Breast epithelium (tissue), 4 donors: Measurements from ENCODE around the gene ENOX1. TPM values are rescaled to one million over a fixed set of nuclear protein-coding genes. Genes with fewer than 3 reads are reported as not detected.

ENCODE experiments used
- DNase-seq, 2 donors: peaks; one replicate each; pipeline ENCODE4 v3.0.0-alpha.2; 2019; ENCODE audit warnings: low spot score in 2 of 2
- H3K27ac ChIP-seq, 2 donors: fragments of 200-600 bp; sonication (generic) in 1 of 2; one replicate each; pipeline ENCODE4 v1.5.1; 2016 to 2019; ENCODE audit warnings: mild to moderate bottlenecking in 1 of 2
- H3K27me3 ChIP-seq, 2 donors: fragments of 200-600 bp; sonication (generic) in 1 of 2; one replicate each; pipeline versions ENCODE4 v1.5.1 to v1.6.0; 2017 to 2019; ENCODE audit warnings: control low read depth in 1 of 2, mild to moderate bottlenecking in 1 of 2
- H3K36me3 ChIP-seq: fragments of 200-600 bp; one replicate; pipeline ENCODE4 v1.5.1; 2019
- H3K4me1 ChIP-seq, 2 donors: fragments of 200-600 bp; sonication (generic); one replicate each; pipeline ENCODE4 v1.5.1; 2016 to 2019; ENCODE audit warnings: control low read depth in 1 of 2
- H3K4me3 ChIP-seq, 3 donors: fragments of 200-600 bp; sonication (generic); 1 replicate in 2 of 3; 2 replicates in 1 of 3; pipeline ENCODE4 v1.5.1; 2016 to 2019; ENCODE audit warnings: mild to moderate bottlenecking in 3 of 3, moderate library complexity in 2 of 3
- H3K9me3 ChIP-seq, 2 donors: fragments of 200-600 bp; sonication (generic) in 1 of 2; one replicate each; pipeline ENCODE4 v1.5.1; 2016 to 2019; ENCODE audit warnings: control low read depth in 1 of 2
- CTCF ChIP-seq, 3 donors: fragments of 450-650 bp; IDR thresholded peaks; one replicate each; pipeline ENCODE4 v1.5.1; 2016 to 2017; ENCODE audit warnings: antibody characterized with exemption in 3 of 3, mild to moderate bottlenecking in 3 of 3, moderate library complexity in 3 of 3
- POLR2A ChIP-seq: fragments of 450-650 bp; IDR thresholded peaks from one replicate; pipeline ENCODE4 v1.6.1; 2016; ENCODE audit warnings: antibody characterized with exemption, mild to moderate bottlenecking, moderate library complexity
- POLR2AphosphoS5 ChIP-seq, 3 donors: sonication (generic); formaldehyde crosslinking; IDR thresholded peaks; one replicate each; pipeline ENCODE4 v1.6.1; 2017; ENCODE audit warnings: antibody characterized with exemption in 3 of 3
- intact Hi-C: fragments of 100-400 bp; cut with DNase I; formaldehyde crosslinking; loops from one replicate; pipeline ENCODE4 v1.15.1; 2023; ENCODE audit warnings: low total_unique reads
- total RNA-seq, 3 donors: library from RNA; depleted of rRNA; stranded (reverse); fragments of >200 nt; gene quantifications; one replicate each; pipeline ENCODE4 v1.1.0, GENCODE V29; 2016

Gene ENOX1
- total RNA-seq, 3 donors from 2014 or later, result 1.9 to 2.3 (median 2.0) TPM

DNA sequence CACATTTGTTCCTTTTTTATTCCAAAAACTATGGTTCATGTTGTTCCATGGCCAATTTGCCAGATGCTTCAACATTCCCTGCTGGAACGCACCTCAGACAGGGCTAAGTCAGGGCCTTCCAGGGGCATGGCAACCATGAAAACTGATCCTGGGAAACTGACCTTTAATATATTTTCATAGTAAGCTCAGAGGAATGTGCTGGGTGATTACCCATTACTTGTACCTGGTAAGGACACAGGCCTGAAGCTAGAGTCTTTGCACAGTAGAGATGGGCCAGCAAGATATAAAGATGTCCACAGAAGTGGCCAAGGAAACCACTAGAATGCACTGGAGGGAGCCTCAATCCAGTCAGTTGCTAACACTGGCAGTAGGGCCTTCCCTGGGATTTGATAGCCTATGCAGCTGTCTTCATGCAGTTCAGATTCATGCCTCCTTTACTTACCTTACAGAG lies 353.1 kb downstream of the ENOX1 start:
- TF ChIP-seq POLR2A (no peak), POLR2AphosphoS5 (IDR thresholded peaks at IDR 0.05) (no peak), CTCF (IDR thresholded peaks at IDR 0.05) (no peak)
- Histone ChIP-seq H3K4me3 (no peak overlapping the region), H3K27me3 (no peaks in the 10 kb centered on the region), H3K4me1 (no peaks in the 10 kb centered on the region), H3K9me3 (no peaks in the 10 kb centered on the region), H3K36me3 (no peaks in the 10 kb centered on the region), H3K27ac (no peak overlapping the region)
- no peak for DNase-seq
- intact Hi-C loops, result no loop called here

DNA sequence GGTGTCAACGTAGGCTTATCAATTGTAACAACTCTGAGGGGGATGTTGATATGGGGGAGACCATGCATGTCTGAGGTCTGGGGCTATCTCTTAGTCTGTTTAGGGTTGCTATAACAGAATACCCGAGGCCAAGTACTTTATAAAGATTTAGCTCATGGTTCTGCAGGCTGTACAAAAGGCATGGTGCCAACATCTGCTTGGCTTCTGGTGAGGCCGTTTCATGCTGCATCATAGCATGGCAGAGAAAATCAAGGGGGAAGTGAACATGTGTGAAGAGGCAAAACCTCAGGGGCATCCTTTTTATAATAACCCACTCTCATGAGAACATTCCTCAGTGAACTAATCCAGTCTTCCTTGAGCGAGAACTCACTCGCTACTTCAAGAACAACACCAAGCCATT lies 353.8 kb downstream of the ENOX1 start:
- Histone ChIP-seq H3K36me3 (no peaks in the 10 kb centered on the region), H3K4me3 (no peak overlapping the region), H3K27me3 (no peaks in the 10 kb centered on the region), H3K27ac (no peak overlapping the region), H3K9me3 (no peaks in the 10 kb centered on the region), H3K4me1 (no peaks in the 10 kb centered on the region)
- intact Hi-C loops, result no loop called here
- DNase-seq, result no peak
- TF ChIP-seq POLR2A (no peak), CTCF (IDR thresholded peaks at IDR 0.05) (no peak), POLR2AphosphoS5 (IDR thresholded peaks at IDR 0.05) (no peak)

GRCh38 chr13:43431841-43432240 lies 354.9 kb downstream of the ENOX1 start:
- no peak for DNase-seq
- TF ChIP-seq CTCF (IDR thresholded peaks at IDR 0.05) (no peak), POLR2AphosphoS5 (IDR thresholded peaks at IDR 0.05) (no peak), POLR2A (no peak)
- no peaks in the 10 kb centered on the region for H3K4me1 ChIP-seq
- no peaks in the 10 kb centered on the region for H3K27me3 ChIP-seq
- H3K36me3 ChIP-seq, result no peaks in the 10 kb centered on the region
- no peak overlapping the region for H3K4me3 ChIP-seq
- H3K27ac ChIP-seq, result no peak overlapping the region
- intact Hi-C loops, result loop anchor here (1.0 kb wide), 1 partner anchor 10 kb away; no protein-coding TSS in a partner anchor
- H3K9me3 ChIP-seq, result no peaks in the 10 kb centered on the region

- Histone ChIP-seq H3K27me3 (no peaks in the 10 kb centered on the region), H3K36me3 (no peaks in the 10 kb centered on the region), H3K9me3 (no peaks in the 10 kb centered on the region), H3K27ac (no peak overlapping the region), H3K4me3 (no peak overlapping the region), H3K4me1 (no peaks in the 10 kb centered on the region)
- DNase-seq, result no peak
- intact Hi-C loops, result loop anchor here (1.0 kb wide), 1 partner anchor 9 kb away; no protein-coding TSS in a partner anchor
- no peak for TF ChIP-seq CTCF (IDR thresholded peaks at IDR 0.05)
- TF ChIP-seq POLR2AphosphoS5 (IDR thresholded peaks at IDR 0.05), result no peak
- TF ChIP-seq POLR2A, result no peak
Observed at GRCh38 chr13:43431290-43431716, 355.5 kb downstream of the ENOX1 start.

DNA sequence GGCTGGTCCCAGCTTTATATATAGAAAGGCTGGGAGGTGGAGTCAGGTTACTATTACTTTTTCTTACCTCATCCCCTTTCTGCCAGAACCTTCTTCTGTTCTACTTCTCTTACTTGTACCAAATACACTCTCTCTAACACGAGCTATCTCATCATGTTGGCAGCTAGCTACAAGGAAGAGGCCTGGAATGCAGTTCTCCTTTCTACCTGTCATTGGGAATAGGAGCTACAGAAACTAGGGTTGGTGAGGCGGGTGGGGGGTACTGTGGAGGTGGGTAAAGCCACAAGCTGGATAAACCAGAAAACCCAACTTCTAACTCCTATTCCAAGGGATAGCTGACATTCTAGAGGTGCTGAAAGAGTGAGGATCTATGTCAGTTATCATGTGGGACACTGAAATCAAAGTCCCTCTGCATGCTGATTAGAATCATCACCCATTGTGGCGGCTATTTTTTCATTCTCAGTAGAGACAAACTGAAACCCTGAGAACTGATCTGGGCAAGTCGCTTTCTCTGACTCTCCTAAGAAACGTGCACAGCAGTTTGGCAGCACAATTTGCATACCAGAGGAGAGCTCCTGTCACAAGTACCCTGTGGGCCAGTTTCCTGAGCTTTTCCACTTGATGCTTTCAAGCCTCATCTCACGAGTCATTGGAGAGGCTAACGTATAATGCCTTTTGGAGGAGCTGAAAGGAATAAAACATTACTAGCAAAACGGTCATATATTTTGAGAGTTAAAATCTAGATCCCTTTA lies 358.1 kb downstream of the ENOX1 start:
- H3K4me3 ChIP-seq, result no peak overlapping the region
- no peaks in the 10 kb centered on the region for H3K36me3 ChIP-seq
- no peak for TF ChIP-seq CTCF (IDR thresholded peaks at IDR 0.05)
- TF ChIP-seq POLR2AphosphoS5 (IDR thresholded peaks at IDR 0.05), result no peak
- TF ChIP-seq POLR2A, result no peak
- no peak overlapping the region for H3K27ac ChIP-seq
- intact Hi-C loops, result no loop called here
- H3K4me1 ChIP-seq, result no peaks in the 10 kb centered on the region
- H3K9me3 ChIP-seq, result no peaks in the 10 kb centered on the region
- H3K27me3 ChIP-seq, result no peaks in the 10 kb centered on the region
- DNase-seq, result no peak
